ENCODE results near the gene PIGC.

DNA sequence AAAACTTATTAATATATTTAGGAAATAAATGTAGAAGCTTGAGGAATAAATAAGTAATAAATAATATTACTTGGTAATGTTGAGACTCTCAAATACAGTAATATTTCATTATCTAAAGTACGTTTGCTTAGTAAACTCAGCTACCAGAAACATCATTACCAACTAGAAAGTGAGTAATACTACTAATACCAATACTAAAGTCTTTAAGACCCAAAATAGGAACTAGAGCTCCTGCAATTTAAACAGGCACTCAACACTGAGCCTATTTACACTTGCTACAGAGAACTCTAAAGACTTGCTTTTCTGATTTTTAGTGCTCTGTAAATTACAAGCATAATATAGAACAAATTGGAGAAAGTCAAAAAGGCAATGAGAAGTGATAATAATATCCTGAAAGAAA is 36.9 kb downstream of the PIGC start:
- no peak for TF ChIP-seq EZH2 (IDR thresholded peaks at IDR 0.05; ENCODE audit: insufficient read depth, poor library complexity, severe bottlenecking)
- TF ChIP-seq EZH2phosphoT487 (IDR thresholded peaks at IDR 0.05; ENCODE audit: insufficient read depth, low read depth) = no peak
